Activated CD4-positive, alpha-beta T cell treated with anti-CD3 and anti-CD28 coated beads for 24 hours (primary cell): ENCODE measurements around the gene ZNF22.

ENCODE experiments used
- DNase-seq, 2 donors: peaks; one replicate each; pipeline ENCODE4 v3.0.0-alpha.2; 2020; ENCODE audit warnings: low read depth in 2 of 2

The ZNF22 gene

GRCh38 chr10:44965104-44965503, 35.6 kb upstream of the ZNF22 start:
- DNase-seq = no peak

- no peak for DNase-seq
Measured at GRCh38 chr10:44965651-44966097, 35.0 kb upstream of the ZNF22 start.

DNA sequence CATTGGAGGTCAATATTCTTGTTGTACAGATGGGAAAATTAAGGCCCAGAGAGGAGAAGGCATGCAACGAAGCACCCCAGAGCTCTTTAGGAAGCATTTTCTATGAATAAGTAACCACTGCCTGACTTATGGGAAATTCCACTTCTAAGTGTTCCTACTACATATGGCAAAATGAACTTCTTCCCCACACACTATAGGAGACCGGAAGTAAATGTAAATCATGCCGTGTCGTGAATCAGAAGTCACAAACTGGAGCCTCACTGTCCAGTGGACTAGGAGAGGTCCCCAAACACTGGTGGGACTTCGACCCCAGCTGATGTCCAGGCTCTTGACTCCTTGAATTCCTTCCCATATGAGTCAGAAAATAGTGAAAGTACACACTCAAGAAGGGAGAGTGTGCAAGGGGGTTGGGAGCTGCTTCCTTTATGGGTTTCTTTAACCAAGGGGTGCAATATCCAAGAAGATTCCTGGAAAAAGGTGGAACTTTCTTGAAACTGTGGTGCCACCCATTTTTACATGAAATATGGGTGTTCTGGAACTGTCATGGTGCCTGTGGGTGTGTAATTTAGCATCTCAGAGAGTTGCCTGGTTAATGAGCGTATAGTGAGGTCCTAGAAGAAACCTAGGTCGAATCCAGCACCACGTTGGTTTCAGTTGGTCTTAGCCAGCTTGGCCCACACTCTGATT, 34.5 kb upstream of the ZNF22 start:
- DNase-seq = no peak

- DNase-seq = no peak
Measured at GRCh38 chr10:44966816-44967509, 33.8 kb upstream of the ZNF22 start.

DNA sequence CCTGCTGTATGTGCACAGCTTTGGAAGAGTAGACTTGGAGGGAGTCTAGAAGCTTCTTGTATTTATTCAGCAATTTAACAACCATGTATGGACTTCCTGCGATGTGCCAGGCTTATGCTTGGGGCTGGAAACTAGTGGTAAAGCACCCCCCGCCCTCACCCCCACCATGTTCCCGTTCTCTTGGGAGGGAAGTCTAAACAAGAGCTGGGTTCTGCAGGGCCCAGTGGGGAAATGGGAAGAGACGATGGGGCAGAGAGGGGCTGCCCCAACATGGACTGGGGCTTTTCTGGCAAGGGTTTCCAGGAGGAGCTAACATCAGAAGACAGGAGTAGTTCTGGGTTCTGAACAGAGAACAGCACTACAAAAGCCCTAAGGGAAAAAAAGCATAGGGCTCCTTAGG, 33.1 kb upstream of the ZNF22 start:
- no peak for DNase-seq

GRCh38 chr10:44968091-44968490, 32.6 kb upstream of the ZNF22 start:
- no peak for DNase-seq

GRCh38 chr10:44968500-44969400, 32.0 kb upstream of the ZNF22 start:
- no peak for DNase-seq

DNA sequence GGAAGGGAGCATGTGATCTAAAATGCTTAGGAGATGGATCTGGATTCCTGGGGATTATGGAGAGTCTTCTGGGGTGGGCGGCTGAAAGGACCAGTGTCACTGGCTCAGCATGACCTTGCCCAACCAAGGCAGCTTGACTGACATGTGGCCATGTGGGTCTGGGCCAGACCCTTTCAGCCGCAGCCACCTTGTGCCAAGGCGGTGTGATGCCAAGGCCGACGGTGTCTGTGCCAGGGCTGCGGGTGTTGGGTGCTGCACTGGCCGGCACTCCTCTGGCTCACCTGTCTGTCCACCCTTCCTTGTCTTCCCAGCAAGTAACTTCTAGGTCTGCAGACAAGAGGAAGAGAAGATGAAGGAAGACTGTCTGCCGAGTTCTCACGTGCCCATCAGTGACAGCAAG, 30.9 kb upstream of the ZNF22 start:
- DNase-seq = no peak

GRCh38 chr10:44970812-44971395, 29.8 kb upstream of the ZNF22 start:
- no peak for DNase-seq

DNA sequence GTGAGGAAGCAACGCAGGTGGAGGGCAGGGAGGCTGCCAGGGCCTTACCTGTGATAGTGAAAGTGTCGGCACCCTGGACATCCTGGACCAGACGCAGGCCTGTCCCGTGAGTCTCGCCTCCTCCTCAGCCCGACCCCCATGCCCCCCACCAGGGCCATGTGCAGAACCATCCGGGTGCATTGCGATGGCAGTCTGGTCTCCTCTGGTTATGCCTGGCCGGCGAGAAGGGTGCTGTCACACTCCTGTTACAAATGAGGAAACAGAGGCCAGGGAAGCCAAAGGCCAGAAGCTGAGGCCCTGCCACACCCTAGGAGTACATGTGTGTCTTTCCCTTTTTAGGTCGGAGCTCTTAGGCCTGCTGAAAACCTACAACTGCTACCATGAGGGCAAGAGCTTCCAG, 29.3 kb upstream of the ZNF22 start:
- no peak for DNase-seq

DNA sequence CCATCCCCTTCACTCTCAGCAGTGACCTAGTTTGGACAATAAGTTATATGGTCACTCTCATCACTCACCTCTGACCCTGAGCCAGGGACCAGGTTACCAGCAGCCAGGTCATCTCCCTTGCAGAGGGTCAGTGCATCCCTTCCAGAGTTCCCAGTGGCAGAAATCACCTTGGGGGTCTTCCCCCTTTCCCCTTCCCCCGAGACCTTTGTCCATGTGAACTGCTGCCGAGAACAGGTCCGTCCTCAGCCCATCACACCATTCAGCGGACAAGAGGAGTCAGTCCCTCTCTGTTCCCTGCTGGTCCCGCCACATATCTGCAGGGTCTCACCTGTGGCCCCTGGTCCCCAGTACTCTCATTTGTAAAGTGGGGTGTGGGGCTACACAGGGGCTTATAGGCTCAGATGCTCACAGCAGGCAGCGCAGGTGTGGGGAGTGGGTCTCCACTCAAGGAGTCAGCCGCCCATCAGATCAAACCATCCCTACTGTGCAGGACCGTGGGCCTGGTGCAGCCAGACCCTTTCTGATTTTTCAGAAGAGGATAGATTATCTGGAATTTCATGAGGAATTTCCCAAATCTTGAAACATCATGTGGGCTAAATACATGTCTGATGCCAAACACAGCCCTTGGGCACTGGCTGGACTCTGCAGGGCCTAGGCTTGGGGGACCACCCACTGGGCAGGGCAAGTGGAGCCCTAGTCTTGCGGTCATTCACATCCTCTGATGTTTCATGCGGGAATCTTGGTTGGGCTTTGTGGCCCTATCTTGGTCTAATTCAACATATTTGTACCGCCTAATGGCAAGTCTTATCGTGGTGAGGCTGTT, 28.6 kb upstream of the ZNF22 start:
- DNase-seq = no peak

GRCh38 chr10:44972874-44973306, 27.8 kb upstream of the ZNF22 start:
- DNase-seq = no peak

DNA sequence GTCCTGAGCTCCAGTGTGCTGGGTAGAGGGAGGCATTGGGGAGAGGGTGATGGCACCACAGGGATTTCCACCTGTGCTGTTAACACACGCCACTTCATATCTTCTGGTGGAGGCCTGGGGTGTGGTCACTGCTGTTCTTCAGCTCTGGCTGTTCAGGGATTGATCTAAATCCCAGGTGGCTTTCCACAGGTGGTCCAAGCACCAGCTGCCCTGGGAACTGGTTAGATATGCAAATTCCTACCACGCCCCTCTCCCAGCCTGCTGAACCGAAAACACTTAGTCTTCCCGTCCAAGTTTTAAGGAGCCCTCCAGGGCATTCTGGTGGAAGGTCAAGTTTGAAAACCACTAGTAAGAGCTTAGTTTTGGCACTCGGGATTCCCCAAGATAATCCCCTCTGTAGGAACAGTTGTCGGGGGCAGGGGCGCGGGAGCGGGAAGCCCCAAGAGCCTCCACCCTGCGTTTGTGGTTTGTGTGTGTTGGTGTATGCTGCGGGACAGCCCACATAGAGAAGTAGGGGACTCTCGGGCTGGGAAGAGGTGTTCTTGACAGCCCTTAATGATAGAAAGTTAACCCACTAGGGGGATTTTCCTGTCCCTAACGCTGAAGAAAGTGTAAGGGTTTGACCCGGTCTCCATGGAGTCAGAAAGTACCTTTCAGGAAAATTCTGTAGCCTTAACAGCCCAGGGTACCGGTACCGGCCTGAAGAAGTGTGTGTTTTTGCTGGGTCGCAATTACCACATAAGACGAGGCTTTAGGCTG, 27.2 kb upstream of the ZNF22 start:
- no peak for DNase-seq

- DNase-seq = no peak
Measured at GRCh38 chr10:44974082-44974627, 26.6 kb upstream of the ZNF22 start.

DNA sequence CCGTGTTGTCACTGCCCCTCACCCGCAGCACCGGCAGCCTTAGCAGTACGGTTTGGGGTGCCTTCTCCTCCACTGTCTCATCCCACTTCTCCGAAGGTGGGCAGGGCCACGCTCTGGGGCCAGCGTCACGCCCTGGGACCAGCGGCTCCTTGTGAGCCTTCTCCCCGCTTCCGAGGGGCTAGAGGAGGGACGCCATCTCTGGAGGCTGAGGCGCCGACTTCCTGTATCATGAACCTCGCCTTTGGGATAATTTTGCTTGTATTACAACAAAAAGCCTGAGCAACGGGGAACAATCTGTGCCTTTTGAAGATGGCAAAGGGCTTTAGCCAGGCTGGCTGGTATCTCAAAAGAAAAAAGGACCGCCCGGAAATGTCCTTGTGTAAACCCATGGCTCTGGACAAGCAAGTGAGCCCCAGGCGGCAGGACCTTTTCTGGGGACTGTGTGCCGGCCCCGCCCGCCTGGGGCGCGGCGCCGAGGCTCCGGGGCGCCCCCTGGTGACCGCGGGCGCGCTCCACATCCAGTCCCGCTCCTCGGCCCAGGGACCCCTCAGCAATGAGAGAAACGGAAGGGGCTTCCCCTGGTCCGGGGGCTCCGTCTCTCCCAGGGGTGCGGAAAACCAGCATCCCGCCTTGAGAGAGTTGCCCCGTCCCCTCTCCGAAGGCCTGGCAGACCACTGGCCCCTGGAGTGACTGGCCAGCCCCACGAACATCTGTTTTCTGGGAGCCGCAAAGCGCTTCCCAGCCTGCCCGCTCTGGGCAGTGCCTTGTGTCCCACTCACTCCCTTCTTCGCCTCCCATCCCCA, 25.9 kb upstream of the ZNF22 start:
- DNase-seq = peak; percentile 45 to 53

DNA sequence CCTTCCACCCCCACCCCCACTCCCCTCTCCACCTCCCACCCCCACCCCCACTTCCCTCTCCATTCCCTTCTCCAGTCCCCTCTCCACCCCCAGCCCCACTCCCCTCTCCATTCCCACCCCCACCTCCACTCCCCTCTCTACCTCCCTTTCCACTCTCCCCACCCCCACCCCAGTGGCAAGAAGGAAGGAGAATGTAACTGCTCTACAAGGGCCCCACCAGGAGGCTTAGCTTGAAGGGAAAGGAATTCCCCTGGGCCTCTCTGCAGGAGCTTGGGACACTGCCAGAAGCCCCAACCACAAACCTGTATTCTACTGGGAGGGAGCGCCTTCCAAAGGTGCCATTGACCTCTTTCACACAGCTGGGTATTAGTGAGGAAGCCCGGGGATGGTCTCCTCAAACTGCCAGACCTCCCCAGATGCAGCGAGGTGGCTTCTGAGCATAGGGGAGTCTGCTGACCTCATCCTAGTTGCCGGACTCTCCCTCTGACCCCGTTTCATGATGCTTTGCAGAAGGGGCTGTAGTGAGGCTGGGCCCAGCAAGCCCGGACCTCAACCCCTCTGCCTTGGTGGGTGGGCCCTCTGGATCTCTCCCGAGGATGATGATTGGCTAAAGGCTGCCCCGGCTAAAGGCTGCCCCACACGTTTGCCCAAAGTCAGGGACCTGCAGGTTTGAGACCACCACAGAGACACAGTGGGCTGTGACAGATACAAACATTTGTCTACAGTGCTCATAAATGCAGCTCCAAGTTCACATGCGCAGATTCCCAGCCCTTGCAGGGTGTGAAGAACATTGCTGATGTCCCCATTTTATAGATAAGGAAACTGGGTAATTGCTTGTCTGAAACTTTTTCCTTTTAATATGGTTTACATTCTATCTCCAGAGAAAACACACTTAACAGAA, 25.0 kb upstream of the ZNF22 start:
- DNase-seq = no peak

GRCh38 chr10:44976352-44977198, 24.1 kb upstream of the ZNF22 start:
- no peak for DNase-seq
